ENCODE results near the gene MAD2L1.
A peak's percentile ranks its signal among the peaks of the same experiment; 100 is the strongest.
"Not testable (repeated sequence)": the region's sequence is repeated elsewhere in the genome, so short reads cannot be mapped to it uniquely, and the experiment has no call there.

MAD2L1 gene

DNA sequence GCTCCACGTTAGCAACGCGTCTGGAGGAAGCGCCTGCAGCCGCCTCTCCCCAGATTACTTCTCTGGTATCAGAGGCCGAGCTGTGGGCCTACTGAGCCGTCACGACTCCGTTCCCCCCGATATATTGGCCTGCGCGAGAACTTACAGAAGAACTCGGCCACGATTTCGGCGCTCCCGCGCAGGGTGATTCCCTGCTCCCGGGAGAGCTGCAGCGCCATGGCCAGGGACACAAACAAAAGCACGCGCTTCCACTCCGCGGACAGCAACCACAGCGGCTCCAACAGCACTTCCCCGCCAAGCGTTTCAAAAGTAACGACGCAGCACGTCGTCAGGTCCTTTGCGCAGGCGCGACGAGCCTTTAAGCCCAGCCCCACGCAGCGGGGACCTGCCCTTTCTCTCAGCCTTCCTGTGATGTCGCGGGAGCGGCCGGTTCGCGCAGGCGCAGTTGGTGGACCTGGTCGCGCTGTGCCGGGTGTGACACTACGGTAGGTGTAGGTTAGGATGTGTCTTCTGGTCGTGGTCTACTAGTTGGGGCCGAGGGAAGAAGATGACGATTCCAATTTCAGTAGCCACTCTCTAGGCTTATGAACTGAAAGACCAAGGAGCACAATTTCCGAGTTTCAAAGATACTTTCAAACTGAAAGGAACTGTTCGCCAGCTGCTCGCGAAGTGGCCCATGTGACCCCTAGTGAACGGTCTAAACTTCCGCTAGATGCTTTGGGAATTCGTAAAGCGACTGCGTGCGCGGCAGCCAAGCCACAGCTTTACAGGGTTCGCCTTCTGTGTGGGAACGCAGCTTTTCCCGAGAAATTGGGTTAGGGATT, at the start of gene MAD2L1:
TSS of gene MAD2L1 (minus strand) at position 332 of the 824 bp plus-strand sequence. CDS start at position 218, 114 bp downstream.
- peak; percentile 94 for DNase-seq

DNA sequence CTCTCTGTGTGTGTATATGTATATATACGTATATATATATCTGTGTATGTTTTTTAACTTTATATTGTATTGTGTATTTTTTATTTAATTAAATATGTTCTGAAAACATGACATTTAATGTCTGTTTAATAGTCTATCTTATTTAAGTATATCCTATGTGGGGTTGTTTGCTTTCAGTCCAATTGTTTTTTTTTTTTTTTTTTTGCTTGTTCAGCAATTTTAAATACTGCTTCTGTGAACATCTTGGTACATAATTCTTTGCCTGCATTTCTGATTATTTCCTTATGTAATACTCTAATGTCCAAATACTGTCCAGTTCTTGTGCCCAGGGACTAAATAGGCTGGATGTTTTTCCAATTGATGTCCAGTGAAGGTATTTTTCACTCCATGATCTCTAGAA, 45.1 kb upstream of the MAD2L1 start:
- DNase-seq: no peak

DNA sequence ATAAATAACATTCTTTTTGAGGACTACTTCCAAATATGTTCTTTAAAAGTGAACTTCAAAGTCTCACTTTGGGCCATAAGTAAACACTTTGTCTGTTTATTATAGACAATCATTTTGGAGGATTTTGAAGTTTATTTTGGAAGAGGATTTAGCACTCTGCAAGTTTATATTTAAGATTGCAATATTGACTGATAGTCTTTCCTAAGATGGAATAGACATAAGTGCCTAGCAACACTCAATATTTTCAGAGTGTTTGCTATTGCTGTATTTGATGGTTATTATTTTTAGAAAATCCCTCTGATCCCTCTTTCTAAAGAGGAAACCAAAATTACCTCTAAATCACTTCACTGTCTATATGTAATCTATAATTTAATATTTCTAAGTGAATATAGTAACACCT, 42.8 kb upstream of the MAD2L1 start:
- DNase-seq: no peak

DNA sequence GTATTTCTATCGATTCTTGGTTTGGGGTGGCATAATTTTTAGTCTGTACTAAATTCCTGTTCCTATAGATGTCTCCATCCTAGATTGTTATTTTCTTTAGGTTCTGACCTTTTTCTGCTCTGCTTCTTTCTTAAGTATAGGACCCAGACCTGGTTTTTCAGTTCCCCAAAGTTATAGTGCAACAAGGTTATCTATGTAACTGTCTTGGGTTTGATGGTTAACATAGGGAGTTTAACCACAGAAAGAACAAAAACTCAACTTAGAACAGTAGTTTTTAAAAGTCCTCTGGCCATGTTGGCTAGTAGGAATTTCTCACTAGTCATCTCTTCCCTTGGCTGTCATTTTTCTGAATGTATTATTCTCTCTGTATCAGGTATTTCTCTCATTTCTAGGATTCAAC, 38.8 kb upstream of the MAD2L1 start:
- DNase-seq: no peak

DNA sequence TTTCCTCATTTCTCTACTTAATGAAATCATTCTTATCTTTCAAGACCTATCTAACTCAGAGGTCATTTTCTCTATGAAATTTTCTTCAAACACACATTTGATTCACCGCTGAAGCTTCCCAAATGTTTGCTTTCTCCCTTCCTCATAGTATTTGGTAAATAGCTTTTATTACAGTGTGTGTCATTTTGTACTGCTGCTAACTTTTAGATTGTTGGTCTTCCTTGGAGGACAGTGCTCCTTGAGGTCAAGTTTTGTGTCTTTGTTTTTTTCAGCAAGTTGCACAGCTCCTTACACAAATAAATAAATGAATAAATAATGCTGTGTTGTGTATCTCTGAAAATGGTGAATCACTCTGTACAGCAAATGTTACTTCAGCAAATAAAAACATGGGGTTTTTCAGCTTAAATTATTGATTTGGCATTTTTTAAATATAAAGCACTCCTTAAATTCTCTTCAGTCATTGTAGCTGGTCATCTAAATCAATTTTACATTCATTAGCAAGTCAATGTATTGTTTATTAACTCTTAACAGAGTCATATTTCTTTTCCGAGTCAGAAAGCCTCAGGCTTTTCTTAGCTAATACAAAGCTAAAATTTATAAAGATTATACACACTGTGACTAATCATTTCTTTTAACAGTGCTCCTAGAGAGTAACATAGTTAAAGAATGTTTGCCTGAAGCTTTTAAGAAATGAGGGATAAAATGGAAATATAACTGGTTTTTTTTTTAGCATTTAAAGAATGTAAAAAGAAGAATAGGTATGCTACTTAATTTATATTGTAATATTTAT, 30.1 kb upstream of the MAD2L1 start:
- DNase-seq: no peak

DNA sequence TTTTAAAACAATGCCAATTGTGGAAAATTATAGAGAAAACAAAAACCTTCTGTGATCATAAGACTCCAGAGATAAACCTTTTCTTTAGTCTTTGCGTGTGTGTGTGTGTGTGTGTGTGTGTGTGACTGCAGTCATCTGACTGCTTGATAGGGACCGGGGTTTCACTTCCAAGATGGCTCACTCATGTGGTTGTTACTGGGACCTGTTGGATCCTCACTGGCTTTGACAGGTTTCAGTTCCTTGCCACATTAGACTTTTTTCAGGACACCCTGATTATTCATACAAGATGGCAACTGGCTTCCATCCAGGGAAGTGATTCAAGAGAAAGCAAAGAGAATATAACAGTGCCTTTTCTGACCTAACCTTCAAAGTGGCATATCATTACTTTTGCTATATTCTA, 21.9 kb upstream of the MAD2L1 start:
- no peak for DNase-seq

DNA sequence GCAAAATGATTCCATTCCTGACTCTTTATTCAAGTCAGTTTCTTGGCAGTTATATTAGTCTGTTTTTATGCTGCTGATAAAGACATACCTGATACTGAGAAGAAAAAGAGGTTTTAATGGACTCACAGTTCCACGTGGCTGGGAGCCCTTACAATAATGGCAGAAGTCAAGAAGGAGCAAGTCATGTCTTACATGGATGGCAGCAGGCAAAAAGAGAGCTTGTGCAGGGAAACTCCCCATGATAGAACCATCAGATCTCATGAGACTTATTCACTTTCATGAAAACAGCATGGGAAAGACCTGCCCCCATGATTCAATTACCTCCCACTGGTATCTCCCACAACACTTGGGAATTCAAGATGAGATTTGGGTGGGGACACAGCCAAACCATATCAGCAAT, 21.4 kb upstream of the MAD2L1 start:
- not testable (repeated sequence) for DNase-seq

DNA sequence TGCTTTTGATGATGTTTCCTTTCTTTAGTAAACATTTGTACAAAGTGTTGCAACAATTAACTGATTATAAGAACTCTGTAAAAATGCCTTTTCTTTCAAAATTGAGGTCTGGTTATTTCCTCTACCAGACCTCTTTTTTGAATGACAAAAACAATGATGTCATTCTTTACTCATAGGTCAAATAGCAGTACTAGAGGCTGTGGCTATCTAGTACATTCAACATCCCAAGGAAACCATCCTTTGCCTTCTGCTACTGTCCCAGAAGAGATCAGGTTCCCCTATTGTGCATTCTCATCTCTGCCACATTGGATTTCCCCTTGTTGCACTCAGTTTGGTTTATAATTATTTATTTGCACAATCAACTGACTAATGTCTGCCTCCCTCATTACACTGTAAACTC, 19.1 kb upstream of the MAD2L1 start:
- no peak for DNase-seq

DNA sequence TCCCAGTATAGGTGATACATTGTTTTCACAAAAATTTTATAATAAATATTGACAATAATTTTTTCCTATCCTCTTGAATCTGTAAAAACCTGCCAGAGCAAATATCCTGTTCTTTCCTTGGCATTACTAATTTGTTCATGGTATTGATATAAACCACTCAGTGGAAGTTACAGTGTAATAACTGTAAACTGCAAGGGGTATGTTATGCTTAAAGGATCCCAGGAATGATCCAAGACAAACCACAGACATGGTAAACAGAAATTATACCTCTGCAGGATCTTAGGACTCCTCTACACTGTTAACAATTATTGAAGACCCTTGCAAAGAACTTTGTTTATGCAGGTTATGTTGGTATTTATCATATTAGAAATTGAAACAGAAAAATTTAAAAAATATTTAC, 17.7 kb upstream of the MAD2L1 start:
- DNase-seq: no peak

DNA sequence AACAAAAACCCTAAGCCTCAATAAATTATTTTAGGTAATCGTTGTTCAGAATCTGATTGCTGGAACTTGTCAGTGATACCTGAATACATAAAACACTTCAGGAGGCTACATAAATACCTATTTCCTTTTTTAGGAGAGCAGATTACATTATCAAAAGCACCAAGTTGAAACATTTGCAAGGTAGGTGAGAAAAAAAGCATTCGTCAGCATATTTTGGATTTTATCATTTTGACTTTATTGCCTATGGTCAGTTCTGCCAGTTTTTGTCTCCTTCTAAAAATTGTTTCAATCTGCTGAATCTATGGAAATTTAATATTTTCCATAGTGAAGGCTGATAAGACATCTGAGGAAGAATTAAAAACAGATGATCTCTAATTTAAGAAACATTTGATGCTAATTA, 16.5 kb upstream of the MAD2L1 start:
- DNase-seq: no peak

DNA sequence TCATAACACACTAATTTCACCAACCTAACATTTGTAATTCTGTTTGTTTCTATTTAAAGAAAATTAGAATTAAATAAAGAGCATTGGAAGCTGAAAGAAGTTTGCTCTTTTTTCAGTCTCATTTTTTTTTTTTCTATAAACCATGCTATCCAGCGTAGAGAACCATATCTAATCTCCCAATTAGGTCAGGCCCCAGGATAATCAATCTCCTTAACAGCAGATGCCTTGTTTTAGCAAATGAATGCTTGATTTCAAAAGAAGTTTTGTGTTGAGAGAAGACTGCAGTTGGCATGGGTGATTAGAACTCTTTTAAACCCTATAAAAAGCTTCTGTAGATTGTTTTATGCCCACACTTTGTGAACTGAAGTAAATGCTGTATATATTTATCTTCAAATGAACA, 15.6 kb upstream of the MAD2L1 start:
- no peak for DNase-seq

DNA sequence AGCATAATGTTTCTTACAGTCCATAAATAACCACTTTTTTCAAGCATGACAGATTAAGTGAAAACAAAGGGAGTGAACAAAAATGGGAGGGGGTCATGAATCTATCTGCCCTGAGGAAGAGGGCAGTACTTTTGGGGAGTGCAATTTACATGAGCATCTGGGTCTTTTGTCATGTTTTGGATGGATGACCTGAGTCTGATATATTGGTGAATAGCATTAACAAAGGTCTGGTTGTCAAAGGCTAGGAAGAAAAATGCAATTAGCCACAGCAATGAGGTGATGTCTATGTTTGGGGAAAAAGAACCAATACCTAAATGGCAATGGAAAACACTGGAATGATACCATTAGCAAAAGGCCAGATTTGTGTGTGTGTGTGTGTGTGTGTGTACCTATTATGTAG, 15.1 kb upstream of the MAD2L1 start:
- DNase-seq: no peak

DNA sequence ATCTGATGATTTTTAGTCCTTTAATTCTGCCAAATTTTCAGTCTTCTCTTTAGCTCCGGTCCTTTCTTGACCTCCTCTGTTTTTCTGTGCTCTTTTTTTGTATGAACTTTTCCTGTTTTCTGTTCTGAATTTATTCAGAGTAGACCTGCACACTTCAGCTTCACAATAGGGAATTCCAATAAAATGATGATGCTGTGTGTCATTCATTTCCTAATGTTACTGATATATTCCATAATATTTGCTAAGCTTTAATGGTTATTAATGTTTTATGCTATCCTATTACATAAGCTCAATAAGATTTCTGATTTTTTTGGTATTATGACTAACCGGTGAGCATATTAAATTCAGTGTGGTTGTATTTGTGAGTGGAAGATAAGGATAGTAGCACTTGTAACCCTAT, 13.9 kb upstream of the MAD2L1 start:
- no peak for DNase-seq

DNA sequence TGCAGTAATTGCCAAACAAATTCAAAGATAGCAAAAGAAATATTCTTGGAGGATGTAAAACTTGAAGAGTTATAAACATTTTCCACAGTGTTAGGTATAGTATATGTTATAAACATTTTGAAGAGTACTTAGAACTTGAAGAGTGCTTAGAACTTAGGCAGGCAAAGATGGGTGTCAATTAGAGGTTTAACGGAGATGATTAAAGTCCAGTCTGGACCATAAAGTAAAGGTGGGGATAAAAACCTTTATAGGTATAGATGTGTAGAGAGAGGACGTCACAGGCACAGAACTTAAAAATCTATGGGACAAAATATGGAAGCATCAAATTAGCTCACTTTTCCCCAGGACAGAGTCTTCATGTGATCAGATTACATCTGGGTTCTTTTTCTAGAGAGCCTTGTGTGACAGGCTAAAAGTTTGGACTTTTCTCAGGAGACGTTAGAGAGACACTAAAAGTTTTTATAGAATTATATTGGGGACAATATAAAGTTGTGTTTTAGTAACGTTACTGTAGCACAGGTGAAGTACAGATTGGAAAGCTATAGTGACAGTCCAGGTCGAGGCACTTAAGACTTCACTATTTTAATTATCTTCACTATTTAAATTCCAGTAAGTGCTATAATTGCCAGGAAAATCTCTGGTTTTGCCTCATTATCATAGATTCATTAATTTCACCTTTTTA, 13.3 kb upstream of the MAD2L1 start:
- DNase-seq: no peak

DNA sequence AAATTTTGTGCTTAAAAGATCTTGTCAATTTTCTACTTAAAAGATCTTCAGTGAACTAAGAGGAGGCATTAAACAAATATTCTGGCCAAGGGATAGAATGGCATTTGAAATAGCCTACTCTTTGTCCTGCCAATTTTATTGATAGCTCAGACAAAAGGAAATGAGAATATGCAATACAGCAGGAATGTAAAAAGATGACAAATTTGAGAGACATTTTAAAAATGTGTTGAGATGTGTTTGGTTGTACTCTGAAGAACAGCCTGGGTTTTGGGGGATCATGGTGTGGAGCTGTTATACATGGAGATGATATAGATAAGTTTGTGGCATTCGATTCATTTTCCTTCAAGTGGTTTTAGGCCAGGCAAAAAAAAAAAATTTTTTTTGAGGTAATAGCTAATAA, 11.6 kb upstream of the MAD2L1 start:
- no peak for DNase-seq

DNA sequence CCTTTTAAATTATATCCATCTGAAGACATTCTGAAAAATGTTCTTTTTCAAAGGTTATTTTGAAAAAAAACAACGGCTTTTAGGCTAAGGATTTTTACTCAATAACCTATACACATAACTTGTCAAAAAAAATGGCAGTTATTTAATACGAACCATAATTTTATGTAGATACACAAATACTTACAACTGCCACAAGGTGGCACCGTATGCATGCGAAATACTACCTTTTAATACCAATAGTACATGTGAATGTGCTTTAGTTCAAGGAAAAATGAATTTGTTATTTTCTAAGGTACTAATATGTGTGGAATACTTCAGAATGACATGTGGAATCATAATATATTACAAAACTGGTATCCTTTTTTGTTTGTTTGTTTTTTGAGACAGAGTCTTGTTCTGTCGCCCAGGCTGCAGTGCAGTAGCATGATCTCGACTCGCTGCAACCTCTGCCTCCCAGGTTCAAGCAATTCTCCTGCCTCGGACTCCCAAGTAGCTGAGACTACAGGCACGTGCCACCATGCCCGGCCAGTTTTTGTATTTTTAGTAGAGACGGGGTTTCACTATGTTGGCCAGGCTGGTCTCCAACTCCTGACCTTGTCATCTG, 4.6 kb upstream of the MAD2L1 start:
- DNase-seq: no peak

DNA sequence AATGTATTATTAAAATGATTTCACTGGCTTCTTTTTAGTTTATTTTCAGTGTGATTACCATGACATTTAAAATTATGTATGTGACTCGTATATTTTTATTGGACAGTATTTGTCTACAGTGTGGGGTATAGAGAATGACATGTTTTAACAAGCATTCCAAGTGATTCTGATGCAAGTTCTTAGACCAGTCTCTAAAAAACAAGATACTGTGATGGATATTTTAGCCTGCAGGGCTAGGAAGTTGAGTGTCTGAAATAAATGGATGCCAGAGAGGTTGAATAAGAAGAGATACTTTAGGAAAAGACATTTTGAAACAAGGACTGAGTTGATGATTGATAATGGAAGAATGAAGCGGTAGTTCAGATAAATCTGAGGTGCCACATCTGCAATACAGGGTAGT, 3.5 kb upstream of the MAD2L1 start:
- no peak for DNase-seq

DNA sequence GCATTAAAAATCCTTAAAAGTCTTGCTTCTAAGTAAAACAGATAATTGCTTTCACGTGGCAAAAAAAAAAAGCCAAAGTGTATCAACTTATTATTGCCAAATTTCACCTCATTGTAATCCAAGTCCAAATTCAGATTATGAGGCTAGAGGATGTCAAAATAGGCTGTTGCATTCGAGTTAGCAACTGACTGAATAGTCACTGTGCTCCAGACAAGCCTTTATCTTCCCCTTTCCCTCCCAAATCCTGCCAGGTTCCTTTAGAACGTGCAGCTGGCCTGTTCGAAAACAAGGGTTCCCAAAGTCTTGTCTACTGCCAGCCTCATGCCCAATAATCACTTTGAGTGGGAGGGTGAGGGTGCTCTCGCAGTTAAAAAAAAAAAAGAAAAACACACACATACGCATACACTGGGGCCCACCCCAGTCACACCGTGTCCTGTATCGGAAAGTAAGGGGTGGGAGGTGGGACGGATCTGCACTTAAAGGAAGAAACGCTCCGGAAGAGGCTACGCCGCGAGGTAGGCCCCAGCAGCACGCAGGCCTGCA, 603 bp downstream of the MAD2L1 start:
- no peak for DNase-seq

DNA sequence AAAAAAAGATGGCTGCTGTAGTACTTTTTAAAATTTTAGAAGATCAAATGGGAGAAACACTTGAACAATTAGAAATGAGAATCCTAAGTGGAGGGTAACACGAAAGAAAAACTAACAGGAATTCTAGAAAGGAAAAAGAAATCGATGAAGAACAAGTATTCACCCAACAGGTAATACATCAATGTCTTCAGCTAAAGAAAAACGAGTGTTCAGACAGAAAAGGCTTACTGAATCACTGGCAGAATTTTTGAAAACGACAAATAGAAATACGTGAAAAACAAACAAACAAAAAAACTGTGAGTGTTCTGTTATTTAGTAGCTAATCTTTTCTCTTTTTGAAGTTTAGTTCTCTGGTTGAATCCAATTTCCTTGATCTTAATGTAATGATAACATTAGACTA, 1.8 kb downstream of the MAD2L1 start:
- no peak for DNase-seq

DNA sequence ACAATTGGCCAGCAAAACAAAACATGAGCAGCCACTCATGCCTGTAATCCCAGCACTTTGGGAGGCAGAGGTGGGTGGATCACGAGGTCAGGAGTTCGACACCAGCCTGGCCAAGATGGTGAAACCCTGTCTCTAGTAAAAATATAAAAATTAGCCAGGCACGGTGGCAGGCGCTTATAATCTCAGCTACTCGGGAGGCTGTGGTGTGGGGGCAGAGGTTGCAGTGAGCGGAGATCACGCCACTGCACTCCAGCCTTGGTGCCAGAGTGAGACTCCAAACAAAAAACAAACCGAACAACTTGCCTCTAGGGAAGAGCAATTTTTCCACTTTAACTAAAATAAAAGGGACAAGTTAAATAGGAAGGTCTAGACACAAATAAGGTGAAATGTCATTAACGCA, 2.9 kb downstream of the MAD2L1 start:
- DNase-seq: not testable (repeated sequence)

DNA sequence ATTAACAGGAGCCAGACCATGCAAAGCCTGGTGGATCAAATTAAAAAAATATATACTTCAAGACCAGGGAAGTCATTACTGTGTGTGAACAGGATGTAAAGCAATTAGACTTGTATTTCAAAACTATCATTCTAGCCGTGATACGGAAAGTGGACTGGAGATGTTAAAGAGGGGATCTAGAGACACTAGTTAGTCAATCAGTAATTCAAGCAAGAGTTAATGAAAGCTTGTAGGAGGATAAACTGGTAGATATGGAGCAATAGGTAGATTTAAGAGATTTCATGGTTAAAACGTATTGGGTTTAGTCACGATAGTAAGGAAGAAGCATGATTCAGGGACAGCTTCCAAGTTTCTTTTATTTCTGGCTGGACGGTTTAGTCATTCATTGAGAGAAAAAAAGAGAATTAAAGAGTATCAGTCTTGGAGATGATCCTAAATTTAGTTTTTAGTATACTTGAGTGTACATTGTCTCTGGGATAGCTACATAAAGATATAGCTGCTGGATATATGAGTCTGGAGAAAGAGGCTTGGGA, 3.9 kb downstream of the MAD2L1 start:
- DNase-seq: no peak

DNA sequence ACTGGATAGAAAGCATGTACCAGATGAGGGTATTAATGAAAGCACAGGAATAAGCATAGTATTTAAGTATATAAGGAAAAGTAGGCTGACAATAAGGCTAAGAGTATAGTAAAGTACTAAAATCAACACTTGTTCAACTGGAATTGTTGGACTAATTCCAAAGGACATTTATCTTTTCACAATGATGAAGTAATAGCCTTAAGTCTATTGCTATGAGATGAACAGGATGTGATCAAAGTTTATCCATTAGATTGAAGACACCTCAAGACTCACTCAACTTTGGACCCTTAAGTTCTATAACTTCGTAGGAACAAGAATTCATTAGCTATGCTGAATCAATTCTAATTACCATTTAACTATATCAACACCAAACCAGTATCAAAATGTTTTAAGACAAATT, 7.6 kb downstream of the MAD2L1 start:
- DNase-seq: no peak

DNA sequence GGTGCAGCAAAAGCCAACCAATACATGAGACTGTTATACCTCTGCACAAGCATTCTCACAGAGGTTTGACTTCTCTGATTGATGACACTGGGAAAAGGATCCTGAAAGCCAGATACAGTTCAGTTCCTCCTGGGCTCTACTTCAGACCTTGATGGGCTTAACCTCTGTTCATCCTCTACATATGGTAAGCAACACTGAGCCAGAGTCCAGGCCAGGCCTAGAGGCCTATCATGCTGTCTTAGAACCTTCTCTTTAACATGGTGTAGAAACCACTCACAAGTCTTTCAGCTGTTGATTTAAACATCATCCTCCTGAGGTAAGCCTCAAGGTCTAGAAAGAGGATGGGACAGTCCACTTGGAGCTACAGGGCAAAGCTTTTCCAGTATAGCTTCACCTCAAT, 9.2 kb downstream of the MAD2L1 start:
- no peak for DNase-seq
